GM18511 (cell line): ENCODE measurements around the gene RILP.

ENCODE experiments used
- ATAC-seq: cut with Tn5 transposase; IDR thresholded peaks from one replicate; pipeline ENCODE4 v1.9.1; 2021; ENCODE audit warnings: mild to moderate bottlenecking, moderate library complexity; ENCODE audit not compliant: unreplicated experiment

The RILP gene

GRCh38 chr17:1648173-1648962 lies 1.3 kb downstream of the RILP start:
- peak; percentile 66 for ATAC-seq

- no peak for ATAC-seq
Observed at GRCh38 chr17:1647802-1648171, 1.9 kb downstream of the RILP start.

GRCh38 chr17:1646199-1646875 lies 3.3 kb downstream of the RILP start:
- no peak for ATAC-seq

GRCh38 chr17:1645207-1646171 lies 4.2 kb downstream of the RILP start, which contains the start of gene SCARF1:
SCARF1 (minus strand) TSS chr17:1645732; CDS start chr17:1645697, 35 bp downstream.
- ATAC-seq: no peak

- ATAC-seq: no peak
Observed at GRCh38 chr17:1644493-1645206, 5.0 kb downstream of the RILP start.

- no peak for ATAC-seq
Observed at GRCh38 chr17:1643999-1644492, 5.6 kb downstream of the RILP start.

GRCh38 chr17:1643293-1643998 lies 6.2 kb downstream of the RILP start:
- ATAC-seq: no peak

GRCh38 chr17:1641065-1641403 lies 8.6 kb downstream of the RILP start:
- no peak for ATAC-seq

GRCh38 chr17:1640329-1641064 lies 9.2 kb downstream of the RILP start:
- no peak for ATAC-seq

- ATAC-seq: no peak
Observed at GRCh38 chr17:1639549-1640180, 10.0 kb downstream of the RILP start.

GRCh38 chr17:1638624-1639300 lies 10.9 kb downstream of the RILP start:
- ATAC-seq: no peak

- ATAC-seq: no peak
Observed at GRCh38 chr17:1638171-1638590, 11.5 kb downstream of the RILP start.

- no peak for ATAC-seq
Observed at GRCh38 chr17:1636732-1637285, 12.9 kb downstream of the RILP start.

GRCh38 chr17:1635675-1636465 lies 13.8 kb downstream of the RILP start:
- no peak for ATAC-seq

GRCh38 chr17:1634841-1635650 lies 14.6 kb downstream of the RILP start:
- no peak for ATAC-seq

GRCh38 chr17:1630662-1631061 lies 19.0 kb downstream of the RILP start:
- no peak for ATAC-seq
